Amygdala (tissue), 56 donors: Measurements from ENCODE around the gene DUOX1.
"Not testable (repeated sequence)": the region's sequence is repeated elsewhere in the genome, so short reads cannot be mapped to it uniquely, and the experiment has no call there.

ENCODE experiments used
- DNase-seq, 56 donors: peaks; one replicate each; lab custom pipeline; 2025; lab: John Stamatoyannopoulos, UW

The DUOX1 gene

GRCh38 chr15:45120081-45120972, 9.5 kb upstream of the DUOX1 start:
- DNase-seq = no peak

GRCh38 chr15:45121020-45121419, 8.8 kb upstream of the DUOX1 start:
- DNase-seq = no peak

GRCh38 chr15:45121706-45122417, 7.9 kb upstream of the DUOX1 start:
- DNase-seq = no peak

GRCh38 chr15:45122719-45123118, 7.1 kb upstream of the DUOX1 start:
- no peak for DNase-seq

- DNase-seq = no peak
Measured at GRCh38 chr15:45123397-45123796, 6.4 kb upstream of the DUOX1 start.

- peak in 1 of 56 donors; percentile 12 for DNase-seq
Measured at GRCh38 chr15:45126535-45127158, 3.1 kb upstream of the DUOX1 start.

GRCh38 chr15:45128971-45129639, 689 bp upstream of the DUOX1 start:
- no peak for DNase-seq

- no peak for DNase-seq
Measured at GRCh38 chr15:45130291-45131000, 652 bp downstream of the DUOX1 start.

- no peak for DNase-seq
Measured at GRCh38 chr15:45131510-45131909, 1.7 kb downstream of the DUOX1 start.

GRCh38 chr15:45132844-45133560, 3.2 kb downstream of the DUOX1 start:
- no peak for DNase-seq

- DNase-seq = no peak
Measured at GRCh38 chr15:45133561-45133920, 3.7 kb downstream of the DUOX1 start.

GRCh38 chr15:45134046-45134445, 4.3 kb downstream of the DUOX1 start:
- no peak for DNase-seq

- DNase-seq = peak in 2 of 56 donors; percentile 19 to 23
Measured at GRCh38 chr15:45134682-45135604, 5.1 kb downstream of the DUOX1 start.

- not testable (repeated sequence) for DNase-seq
Measured at GRCh38 chr15:45135705-45136377, 6.0 kb downstream of the DUOX1 start.

GRCh38 chr15:45136378-45136764, 6.6 kb downstream of the DUOX1 start:
- no peak for DNase-seq

- DNase-seq = no peak
Measured at GRCh38 chr15:45137703-45138102, 7.9 kb downstream of the DUOX1 start.

GRCh38 chr15:45138814-45139765, 9.3 kb downstream of the DUOX1 start:
- no peak for DNase-seq
